Type B pancreatic cell (in vitro differentiated cells): Measurements from ENCODE around the gene MCC. TPM values are rescaled to one million over a fixed set of nuclear protein-coding genes. Genes with fewer than 3 reads are reported as not detected.

ENCODE experiments used
- DNase-seq: peaks from one replicate; pipeline ENCODE4 v3.0.0; 2021; ENCODE audit warnings: mixed read lengths; ENCODE audit not compliant: unreplicated experiment; ENCODE audit errors: extremely low spot score
- H3K27ac Mint-ChIP-seq: 2 replicates; pipeline ENCODE4 v1.8.0; 2021; ENCODE audit warnings: mild to moderate bottlenecking, mixed read lengths
- H3K27me3 Mint-ChIP-seq: 2 replicates; pipeline ENCODE4 v1.8.0; 2021; ENCODE audit warnings: mixed read lengths
- H3K36me3 Mint-ChIP-seq: 2 replicates; pipeline ENCODE4 v1.8.0; 2021; ENCODE audit warnings: mixed read lengths
- H3K4me1 Mint-ChIP-seq: one replicate; pipeline ENCODE4 v1.8.0; 2021; ENCODE audit warnings: mixed read lengths; ENCODE audit not compliant: unreplicated experiment
- H3K4me3 Mint-ChIP-seq: 2 replicates; pipeline ENCODE4 v1.8.0; 2021; ENCODE audit warnings: mild to moderate bottlenecking, mixed read lengths
- H3K9me3 Mint-ChIP-seq: 2 replicates; pipeline ENCODE4 v1.8.0; 2021; ENCODE audit warnings: mixed read lengths
- total RNA-seq: library from RNA; stranded (reverse); gene quantifications from 2 replicates; pipeline ENCODE4 v1.2.1, GENCODE V29; 2021; ENCODE audit warnings: low replicate concordance
- TF ChIP-seq, protein P1 (sequence below): fragments of 200-600 bp; sonication (generic); conservative IDR thresholded peaks from 2 replicates; pipeline ENCODE4 v1.5.0; 2021; ENCODE audit warnings: antibody characterized with exemption, mild to moderate bottlenecking

The MCC gene
- total RNA-seq, 1 donor from 2014 or later = 24.0 TPM

DNA sequence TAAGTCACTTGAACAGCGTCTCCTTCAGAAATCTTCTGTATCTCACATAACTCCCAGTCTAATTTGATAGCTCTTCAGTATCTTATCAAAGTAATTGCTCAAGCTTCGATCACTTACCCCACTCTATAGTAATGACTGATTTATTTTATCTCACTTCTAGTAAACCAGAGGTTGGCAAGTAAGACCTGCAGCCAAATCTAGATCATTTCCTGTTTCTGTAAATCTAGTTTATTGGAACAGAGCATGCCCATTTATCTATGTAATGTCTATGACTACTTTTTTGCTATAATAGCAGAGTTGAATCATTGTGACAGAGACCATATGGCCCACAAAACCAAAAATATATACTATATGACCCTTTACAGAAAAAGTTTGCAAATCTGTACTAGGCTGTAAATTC lies 93.6 kb downstream of the MCC start:
- Mint-ChIP-seq H3K36me3 (no peaks in the 10 kb centered on the region), H3K4me1 (peaks cover 2% of the 10 kb centered on the region)

DNA sequence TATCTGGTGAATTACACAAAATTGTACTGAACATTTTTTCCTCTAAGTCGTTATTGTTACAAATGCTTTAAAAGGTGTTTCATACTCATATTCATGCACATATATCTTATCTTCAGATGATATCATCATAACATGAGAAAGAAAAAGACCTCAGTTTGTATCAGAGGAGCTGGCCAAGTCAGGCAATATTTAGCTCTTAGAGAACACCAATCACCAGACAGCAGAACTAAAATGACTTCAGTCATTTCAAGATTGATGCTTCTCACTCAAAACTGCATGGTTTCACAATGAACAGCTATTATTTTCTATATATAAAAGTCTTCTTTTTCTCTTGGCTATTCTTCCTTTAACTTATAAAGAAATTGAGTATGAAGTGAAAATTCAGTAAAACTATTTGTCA lies 98.0 kb downstream of the MCC start:
- Mint-ChIP-seq H3K27ac (no peak overlapping the region), H3K4me1 (no peaks in the 10 kb centered on the region), H3K9me3 (no peaks in the 10 kb centered on the region), H3K4me3 (no peak overlapping the region), H3K36me3 (no peaks in the 10 kb centered on the region), H3K27me3 (no peaks in the 10 kb centered on the region)
- no peak for DNase-seq
- TF ChIP-seq, protein P1, sequence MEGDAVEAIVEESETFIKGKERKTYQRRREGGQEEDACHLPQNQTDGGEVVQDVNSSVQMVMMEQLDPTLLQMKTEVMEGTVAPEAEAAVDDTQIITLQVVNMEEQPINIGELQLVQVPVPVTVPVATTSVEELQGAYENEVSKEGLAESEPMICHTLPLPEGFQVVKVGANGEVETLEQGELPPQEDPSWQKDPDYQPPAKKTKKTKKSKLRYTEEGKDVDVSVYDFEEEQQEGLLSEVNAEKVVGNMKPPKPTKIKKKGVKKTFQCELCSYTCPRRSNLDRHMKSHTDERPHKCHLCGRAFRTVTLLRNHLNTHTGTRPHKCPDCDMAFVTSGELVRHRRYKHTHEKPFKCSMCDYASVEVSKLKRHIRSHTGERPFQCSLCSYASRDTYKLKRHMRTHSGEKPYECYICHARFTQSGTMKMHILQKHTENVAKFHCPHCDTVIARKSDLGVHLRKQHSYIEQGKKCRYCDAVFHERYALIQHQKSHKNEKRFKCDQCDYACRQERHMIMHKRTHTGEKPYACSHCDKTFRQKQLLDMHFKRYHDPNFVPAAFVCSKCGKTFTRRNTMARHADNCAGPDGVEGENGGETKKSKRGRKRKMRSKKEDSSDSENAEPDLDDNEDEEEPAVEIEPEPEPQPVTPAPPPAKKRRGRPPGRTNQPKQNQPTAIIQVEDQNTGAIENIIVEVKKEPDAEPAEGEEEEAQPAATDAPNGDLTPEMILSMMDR = no peak

More for the DNA sequence above, 93.6 kb downstream of the MCC start:
- no peak overlapping the region for H3K4me3 Mint-ChIP-seq
- H3K9me3 Mint-ChIP-seq = no peaks in the 10 kb centered on the region
- TF ChIP-seq, protein P1 = no peak
- no peak for DNase-seq
- H3K27ac Mint-ChIP-seq = no peak overlapping the region
- H3K27me3 Mint-ChIP-seq = no peaks in the 10 kb centered on the region

DNA sequence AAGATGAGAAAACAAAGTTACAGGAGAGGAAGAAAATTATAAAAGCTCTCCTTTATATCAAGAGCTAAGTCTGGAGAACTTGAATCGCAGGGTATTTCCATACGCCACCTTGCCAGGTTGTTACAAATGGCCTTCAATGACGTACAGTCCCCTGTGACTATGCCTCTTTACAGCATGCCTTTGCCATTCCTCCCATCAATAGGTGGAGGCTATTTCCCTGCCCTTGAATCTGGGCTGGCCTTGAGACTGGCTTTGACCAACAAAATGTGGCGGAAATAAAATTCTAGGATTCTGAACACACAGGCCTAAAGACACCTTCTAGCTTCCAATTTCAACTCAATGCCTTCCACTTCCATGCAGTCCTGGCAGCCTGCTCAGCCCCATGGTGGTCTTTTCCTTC lies 99.1 kb downstream of the MCC start:
- Mint-ChIP-seq H3K9me3 (no peaks in the 10 kb centered on the region), H3K27ac (no peak overlapping the region), H3K4me1 (no peaks in the 10 kb centered on the region), H3K36me3 (no peaks in the 10 kb centered on the region), H3K4me3 (no peak overlapping the region), H3K27me3 (no peaks in the 10 kb centered on the region)
- no peak for DNase-seq
- TF ChIP-seq, protein P1 = no peak

DNA sequence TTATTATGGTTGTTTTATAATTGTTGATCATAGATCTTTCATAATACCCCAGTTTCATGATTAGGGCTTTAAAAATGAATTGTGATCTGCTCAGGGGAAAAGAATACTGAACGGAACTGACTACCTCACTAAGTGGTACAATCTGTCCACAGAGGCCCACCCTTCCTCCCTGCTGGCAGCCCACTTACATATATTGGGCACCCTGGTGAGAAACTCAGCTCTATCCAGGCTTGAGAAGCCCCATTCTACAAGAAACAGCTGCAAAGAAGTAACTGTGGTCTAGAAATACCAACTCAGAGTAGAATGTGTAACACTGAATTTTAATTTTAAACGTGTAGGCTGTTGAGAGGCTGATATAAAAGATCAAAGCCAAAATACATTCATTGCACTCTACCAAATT lies 100.4 kb downstream of the MCC start:
- TF ChIP-seq, protein P1 = no peak
- no peak for DNase-seq
- H3K9me3 Mint-ChIP-seq = no peaks in the 10 kb centered on the region
- H3K36me3 Mint-ChIP-seq = no peaks in the 10 kb centered on the region
- H3K4me1 Mint-ChIP-seq = no peaks in the 10 kb centered on the region
- H3K4me3 Mint-ChIP-seq = no peak overlapping the region
- no peak overlapping the region for H3K27ac Mint-ChIP-seq
- H3K27me3 Mint-ChIP-seq = no peaks in the 10 kb centered on the region

DNA sequence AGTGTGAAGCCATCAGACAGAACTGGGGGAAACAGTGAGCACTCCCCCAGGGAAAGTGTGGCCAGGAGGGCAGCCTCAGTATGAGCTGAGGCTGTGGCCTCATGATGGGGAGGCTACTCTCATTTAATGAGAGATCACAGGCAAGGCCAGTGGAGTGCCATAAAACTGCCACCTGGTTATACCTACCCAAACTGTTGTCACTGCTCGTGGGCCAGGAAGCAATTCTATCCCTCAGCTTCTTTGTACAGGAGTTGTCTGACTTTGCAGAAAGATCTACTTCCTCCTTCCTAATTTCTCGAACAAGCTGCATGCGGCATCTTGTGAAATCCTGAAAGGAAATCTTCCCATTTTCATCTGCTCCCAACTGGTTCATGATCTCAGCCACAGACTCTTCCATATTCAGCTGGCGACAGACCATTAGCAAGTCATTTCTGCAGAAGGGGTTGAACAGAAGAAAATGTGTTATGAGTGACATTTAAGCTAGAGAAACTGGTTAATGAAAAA lies 103.4 kb downstream of the MCC start:
- no peaks in the 10 kb centered on the region for H3K9me3 Mint-ChIP-seq
- TF ChIP-seq, protein P1 = no peak
- no peak for DNase-seq
- no peaks in the 10 kb centered on the region for H3K27me3 Mint-ChIP-seq
- no peaks in the 10 kb centered on the region for H3K36me3 Mint-ChIP-seq
- no peak overlapping the region for H3K4me3 Mint-ChIP-seq
- no peak overlapping the region for H3K27ac Mint-ChIP-seq
- no peaks in the 10 kb centered on the region for H3K4me1 Mint-ChIP-seq

DNA sequence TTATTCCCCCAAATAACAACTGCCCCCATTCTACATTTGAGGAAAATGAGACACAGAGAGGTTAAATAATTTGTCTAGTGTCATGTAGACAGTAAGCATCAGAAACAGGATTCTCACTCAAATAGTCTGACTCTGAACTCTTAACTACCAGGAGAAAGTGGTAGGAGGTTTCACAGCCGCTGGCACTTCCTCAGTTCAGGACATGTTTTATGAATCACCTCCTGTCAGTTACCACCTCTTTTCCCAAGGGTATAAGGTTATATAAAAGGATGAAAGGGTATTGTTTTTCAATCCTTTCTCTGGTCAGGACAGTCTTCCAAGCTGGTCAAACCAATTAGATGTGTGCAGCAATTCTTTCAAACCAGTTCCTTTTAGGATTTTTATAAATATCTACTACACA lies 105.5 kb downstream of the MCC start:
- TF ChIP-seq, protein P1 = no peak
- DNase-seq = no peak
- no peaks in the 10 kb centered on the region for H3K36me3 Mint-ChIP-seq

More for the DNA sequence above, 105.5 kb downstream of the MCC start:
- no peak overlapping the region for H3K27ac Mint-ChIP-seq
- peaks cover 5% of the 10 kb centered on the region for H3K4me1 Mint-ChIP-seq
- no peaks in the 10 kb centered on the region for H3K9me3 Mint-ChIP-seq
- H3K27me3 Mint-ChIP-seq = peaks cover 2% of the 10 kb centered on the region
- H3K4me3 Mint-ChIP-seq = no peak overlapping the region
